SK-N-SH treated with all-trans-retinoic acid at 6 μM for 48 hours (cell line): ENCODE data around the gene NEK7.
A peak's percentile ranks its signal among the peaks of the same experiment; 100 is the strongest.

Experiments used
- ATAC-seq: fragments of 200-7000 bp; cut with Tn5 transposase; 3 replicates; pipeline ENCODE4 v1.9.1; 2020; ENCODE audit warnings: mild to moderate bottlenecking, moderate library complexity
- BACH2 ChIP-seq: fragments of 250-450 bp; sonication (Bioruptor Pico); IDR thresholded peaks from 2 replicates; pipeline ENCODE4 v1.9.0; 2021; ENCODE audit warnings: mild to moderate bottlenecking, borderline replicate concordance
- CREB5 ChIP-seq: fragments of 250-450 bp; sonication (Bioruptor Pico); IDR thresholded peaks from 2 replicates; pipeline ENCODE4 v1.5.1; 2020; ENCODE audit warnings: low read depth, mild to moderate bottlenecking, moderate library complexity
- CSDC2 ChIP-seq: fragments of 250-450 bp; sonication (Bioruptor Pico); IDR thresholded peaks from 2 replicates; pipeline ENCODE4 v1.5.0; 2020; ENCODE audit warnings: mild to moderate bottlenecking, moderate library complexity
- CSRNP3 ChIP-seq: fragments of 250-450 bp; sonication (Bioruptor Pico); IDR thresholded peaks from 2 replicates; pipeline ENCODE4 v1.5.1; 2021; ENCODE audit warnings: mild to moderate bottlenecking, moderate library complexity
- ESRRG ChIP-seq: fragments of 250-450 bp; sonication (Bioruptor Pico); IDR thresholded peaks from 2 replicates; pipeline ENCODE4 v1.6.1; 2021; ENCODE audit warnings: mild to moderate bottlenecking
- GLIS3 ChIP-seq: fragments of 250-450 bp; sonication (Bioruptor Pico); IDR thresholded peaks from 2 replicates; pipeline ENCODE4 v1.5.0; 2020; ENCODE audit warnings: mild to moderate bottlenecking, moderate library complexity
- ISL1 ChIP-seq: fragments of 250-450 bp; sonication (Bioruptor Pico); IDR thresholded peaks from 2 replicates; pipeline ENCODE4 v2.1.2; 2022; ENCODE audit warnings: mild to moderate bottlenecking, moderate library complexity
- OSR1 ChIP-seq: fragments of 250-450 bp; sonication (Bioruptor Pico); IDR thresholded peaks from 2 replicates; pipeline ENCODE4 v1.8.0; 2022; ENCODE audit warnings: moderate library complexity, mild to moderate bottlenecking, inconsistent platforms
- PATZ1 ChIP-seq: fragments of 250-450 bp; sonication (Bioruptor Pico); IDR thresholded peaks from 2 replicates; pipeline ENCODE4 v1.8.0; 2020; ENCODE audit warnings: mild to moderate bottlenecking, moderate library complexity, borderline replicate concordance
- PPARA ChIP-seq: fragments of 250-450 bp; sonication (Bioruptor Pico); IDR thresholded peaks from 2 replicates; pipeline ENCODE4 v1.5.0; 2020; ENCODE audit warnings: mild to moderate bottlenecking, borderline replicate concordance
- RARB ChIP-seq: fragments of 250-450 bp; sonication (Bioruptor Pico); IDR thresholded peaks from 2 replicates; pipeline ENCODE4 v1.8.0; 2021; ENCODE audit warnings: mild to moderate bottlenecking, moderate library complexity
- SNAI2 ChIP-seq: fragments of 250-450 bp; sonication (Bioruptor Pico); IDR thresholded peaks from 2 replicates; pipeline ENCODE4 v1.5.0; 2020; ENCODE audit warnings: mild to moderate bottlenecking, moderate library complexity
- TCF4 ChIP-seq: fragments of 250-450 bp; sonication (Bioruptor Pico); IDR thresholded peaks from 2 replicates; pipeline ENCODE4 v1.8.0; 2021; ENCODE audit warnings: mild to moderate bottlenecking, moderate library complexity, borderline replicate concordance
- TOX ChIP-seq: fragments of 250-450 bp; sonication (Bioruptor Pico); IDR thresholded peaks from 2 replicates; pipeline ENCODE4 v1.8.0; 2021; ENCODE audit warnings: mild to moderate bottlenecking, moderate library complexity, borderline replicate concordance
- TSHZ2 ChIP-seq: fragments of 250-450 bp; sonication (Bioruptor Pico); IDR thresholded peaks from 2 replicates; pipeline ENCODE4 v1.5.0; 2020; ENCODE audit warnings: mild to moderate bottlenecking, moderate library complexity
- ZC3H10 ChIP-seq: fragments of 250-450 bp; sonication (Bioruptor Pico); IDR thresholded peaks from 2 replicates; pipeline ENCODE4 v1.5.1; 2021; ENCODE audit warnings: mild to moderate bottlenecking, moderate library complexity
- ZFP3 ChIP-seq: fragments of 250-450 bp; sonication (Bioruptor Pico); IDR thresholded peaks from 2 replicates; pipeline ENCODE4 v1.5.0; 2020; ENCODE audit warnings: mild to moderate bottlenecking, moderate library complexity
- ZFP30 ChIP-seq: fragments of 450-650 bp; formaldehyde crosslinking; IDR thresholded peaks from 2 replicates; pipeline ENCODE4 v1.5.0; 2022; ENCODE audit warnings: mild to moderate bottlenecking, moderate library complexity
- ZNF565 ChIP-seq: fragments of 450-650 bp; formaldehyde crosslinking; conservative IDR thresholded peaks from 2 replicates; pipeline ENCODE4 v1.5.0; 2020; ENCODE audit warnings: low read depth, mild to moderate bottlenecking, moderate library complexity
- ZNF70 ChIP-seq: fragments of 450-650 bp; formaldehyde crosslinking; IDR thresholded peaks from 2 replicates; pipeline ENCODE4 v1.5.0; 2020; ENCODE audit warnings: mild to moderate bottlenecking, moderate library complexity
- ZNF8 ChIP-seq: fragments of 450-650 bp; formaldehyde crosslinking; IDR thresholded peaks from 2 replicates; pipeline ENCODE4 v1.5.0; 2020; ENCODE audit warnings: mild to moderate bottlenecking, moderate library complexity

Gene NEK7

GRCh38 chr1:198150369-198150768, 6.4 kb upstream of the NEK7 start:
- TF ChIP-seq PATZ1 (CRISPR knock-in tag) (no peak), ZNF70 (no peak), TOX (no peak), PPARA (CRISPR knock-in tag) (no peak), ESRRG (no peak), RARB (CRISPR knock-in tag) (no peak), CSRNP3 (CRISPR knock-in tag) (no peak), ZC3H10 (CRISPR knock-in tag) (no peak), TCF4 (CRISPR knock-in tag) (no peak), CSDC2 (no peak), BACH2 (CRISPR knock-in tag) (no peak)

GRCh38 chr1:198151688-198152087, 5.1 kb upstream of the NEK7 start:
- TF ChIP-seq ZNF8 (CRISPR knock-in tag) (no peak), ZC3H10 (CRISPR knock-in tag) (no peak), OSR1 (CRISPR knock-in tag) (no peak)
- TF ChIP-seq, all 23 proteins: peak for 0
- no peak for ATAC-seq

More at GRCh38 chr1:198150369-198150768, 6.4 kb upstream of the NEK7 start:
- no peak for ATAC-seq

- peak; percentile 3; the same call in 1 of the 3 replicates for ATAC-seq
- TF ChIP-seq GLIS3 (CRISPR knock-in tag) (no peak), ZFP30 (no peak)
Observed at GRCh38 chr1:198153103-198153502, 3.7 kb upstream of the NEK7 start.

- no peak for ATAC-seq
Observed at GRCh38 chr1:198153804-198154203, 3.0 kb upstream of the NEK7 start.

GRCh38 chr1:198155253-198155652, 1.5 kb upstream of the NEK7 start:
- ATAC-seq = peak; percentile 23
- TF ChIP-seq ZFP30 (no peak), RARB (CRISPR knock-in tag) (no peak), CSRNP3 (CRISPR knock-in tag) (no peak), CREB5 (CRISPR knock-in tag) (no peak), ZNF70 (no peak), TOX (no peak), ZNF565 (CRISPR knock-in tag) (no peak), TSHZ2 (CRISPR knock-in tag) (no peak), ZFP3 (CRISPR knock-in tag) (no peak), SNAI2 (no peak), ISL1 (no peak)

More at GRCh38 chr1:198153804-198154203, 3.0 kb upstream of the NEK7 start:
- no peak for TF ChIP-seq ZNF8 (CRISPR knock-in tag)
- no peak for TF ChIP-seq ZFP30
- TF ChIP-seq TSHZ2 (CRISPR knock-in tag) = no peak
- TF ChIP-seq, all 23 proteins: peak for 0
